GM23338 (cell line): ENCODE data around the gene GGT7. TPM values are rescaled to one million over a fixed set of nuclear protein-coding genes. Genes with fewer than 3 reads are reported as not detected.

ENCODE experiments used
- ATAC-seq: fragments of 200-7000 bp; cut with Tn5 transposase; 3 replicates; pipeline ENCODE4 v1.9.1; 2020
- DNase-seq: peaks from one replicate; pipeline ENCODE4 v3.0.0-alpha.2; 2015; ENCODE audit warnings: low spot score
- H2AFZ ChIP-seq: fragments of 200-600 bp; sonication (generic); 2 replicates; pipeline ENCODE4 v1.8.0; 2016; ENCODE audit warnings: antibody characterized with exemption, mild to moderate bottlenecking, moderate library complexity
- H3F3A ChIP-seq: fragments of 200-600 bp; sonication (generic); replicated peaks from 2 replicates; pipeline ENCODE4 v1.8.0; 2017; ENCODE audit warnings: antibody characterized with exemption, mixed run types, low read depth
- H3K27ac ChIP-seq: fragments of 200-600 bp; sonication (generic); 2 replicates; pipeline ENCODE4 v1.6.1; 2016; ENCODE audit warnings: low read depth
- H3K27me3 ChIP-seq: fragments of 200-600 bp; sonication (generic); 2 replicates; pipeline ENCODE4 v1.8.0; 2016; ENCODE audit warnings: mild to moderate bottlenecking, mixed run types, moderate library complexity; ENCODE audit not compliant: insufficient read depth
- H3K36me3 ChIP-seq: fragments of 200-600 bp; sonication (generic); 2 replicates; pipeline ENCODE4 v1.8.0; 2016; ENCODE audit warnings: mild to moderate bottlenecking; ENCODE audit not compliant: insufficient read depth
- H3K4me1 ChIP-seq: fragments of 200-600 bp; sonication (generic); 2 replicates; pipeline ENCODE4 v1.8.0; 2016; ENCODE audit warnings: mild to moderate bottlenecking, moderate library complexity; ENCODE audit not compliant: insufficient read depth
- H3K4me2 ChIP-seq: fragments of 200-600 bp; sonication (generic); 2 replicates; pipeline ENCODE4 v1.7.1; 2017; ENCODE audit warnings: mixed run types
- H3K4me3 ChIP-seq: fragments of 200-600 bp; sonication (generic); 2 replicates; pipeline ENCODE4 v1.6.1; 2016; ENCODE audit warnings: mixed run types
- H3K79me2 ChIP-seq: fragments of 200-600 bp; sonication (generic); replicated peaks from 2 replicates; pipeline ENCODE4 v1.8.0; 2017; ENCODE audit warnings: mild to moderate bottlenecking; ENCODE audit not compliant: insufficient read depth
- H3K9me2 ChIP-seq: fragments of 200-600 bp; sonication (generic); 2 replicates; pipeline ENCODE4 v1.8.0; 2017; ENCODE audit not compliant: insufficient read depth
- H4K20me1 ChIP-seq: fragments of 200-600 bp; sonication (generic); replicated peaks from 2 replicates; pipeline ENCODE4 v1.8.0; 2017; ENCODE audit warnings: mild to moderate bottlenecking; ENCODE audit not compliant: insufficient read depth
- H3K27ac Mint-ChIP-seq: 2 replicates; pipeline ENCODE4 v1.8.0; 2020; ENCODE audit warnings: inconsistent platforms, mild to moderate bottlenecking, moderate library complexity, mixed read lengths
- H3K27me3 Mint-ChIP-seq: 3 replicates; pipeline ENCODE4 v1.8.0; 2022; ENCODE audit warnings: low read depth, mild to moderate bottlenecking, moderate library complexity, mixed read lengths, inconsistent platforms; ENCODE audit not compliant: insufficient read depth, poor library complexity
- H3K36me3 Mint-ChIP-seq: 3 replicates; pipeline ENCODE4 v1.8.0; 2021; ENCODE audit warnings: low read depth, mild to moderate bottlenecking, inconsistent platforms, moderate library complexity, mixed read lengths
- H3K4me1 Mint-ChIP-seq: 3 replicates; pipeline ENCODE4 v1.8.0; 2020; ENCODE audit warnings: mild to moderate bottlenecking, inconsistent platforms, mixed read lengths
- H3K4me3 Mint-ChIP-seq: 3 replicates; pipeline ENCODE4 v1.8.0; 2021; ENCODE audit warnings: moderate library complexity, mild to moderate bottlenecking, inconsistent platforms, mixed read lengths
- H3K9me3 Mint-ChIP-seq: 3 replicates; pipeline ENCODE4 v1.8.0; 2020; ENCODE audit warnings: moderate library complexity, mild to moderate bottlenecking, inconsistent platforms, mixed read lengths
- CREB1 ChIP-seq: fragments of 250-450 bp; sonication (Bioruptor Pico); IDR thresholded peaks from 2 replicates; pipeline ENCODE4 v1.5.0; 2020; ENCODE audit warnings: low read depth, mild to moderate bottlenecking, moderate library complexity
- ETS1 ChIP-seq: IDR thresholded peaks from 2 replicates; pipeline ENCODE4 v1.6.1; 2016; ENCODE audit warnings: antibody characterized with exemption
- EZH2 ChIP-seq: fragments of 200-600 bp; sonication (generic); IDR thresholded peaks from one replicate; pipeline ENCODE4 v1.8.0; 2017; ENCODE audit warnings: antibody characterized with exemption, mild to moderate bottlenecking, low read depth; ENCODE audit not compliant: unreplicated experiment
- EZH2phosphoT487 ChIP-seq: fragments of 200-600 bp; sonication (generic); IDR thresholded peaks from one replicate; pipeline ENCODE4 v1.8.1; 2018; ENCODE audit warnings: antibody characterized with exemption; ENCODE audit not compliant: unreplicated experiment
- JUNB ChIP-seq: IDR thresholded peaks from one replicate; pipeline ENCODE4 v1.6.1; 2016; ENCODE audit warnings: antibody characterized with exemption; ENCODE audit not compliant: unreplicated experiment
- NANOG ChIP-seq: IDR thresholded peaks from 2 replicates; pipeline ENCODE4 v1.6.1; 2016; ENCODE audit warnings: antibody characterized with exemption, borderline replicate concordance
- POLR2AphosphoS5 ChIP-seq: IDR thresholded peaks from 2 replicates; pipeline ENCODE4 v1.6.1; 2016; ENCODE audit warnings: antibody characterized with exemption, low read depth
- STAT1 ChIP-seq: IDR thresholded peaks from one replicate; pipeline ENCODE4 v1.6.1; 2016; ENCODE audit warnings: antibody characterized with exemption; ENCODE audit not compliant: unreplicated experiment
- ZNF114 ChIP-seq: fragments of 250-450 bp; sonication (Bioruptor Pico); IDR thresholded peaks from 2 replicates; pipeline ENCODE4 v1.5.0; 2020; ENCODE audit warnings: mild to moderate bottlenecking, moderate library complexity
- ZNF331 ChIP-seq: fragments of 250-450 bp; sonication (Bioruptor Pico); IDR thresholded peaks from 2 replicates; pipeline ENCODE4 v1.5.0; 2020; ENCODE audit warnings: low read depth, mild to moderate bottlenecking, moderate library complexity
- ZNF462 ChIP-seq: fragments of 250-450 bp; sonication (Bioruptor Pico); IDR thresholded peaks from 2 replicates; pipeline ENCODE4 v1.5.0; 2020; ENCODE audit warnings: mild to moderate bottlenecking, moderate library complexity
- polyA plus RNA-seq: library from polyadenylated mRNA; unstranded; fragments of >200 nt; fragmentation: Nextera tagmentation; extraction: Ambion mirVana; gene quantifications from 2 replicates; pipeline ENCODE4 v1.2.1, GENCODE V29; 2016
- total RNA-seq: library from RNA; depleted of rRNA; stranded (reverse); fragments of >200 nt; shearing (Covaris generic); gene quantifications from 2 replicates; pipeline ENCODE4 v1.2.3, GENCODE V29; 2014
- TF ChIP-seq, protein P1 (sequence below), 2 experiments: fragments of 200-600 bp in 1 of 2; sonication (generic) in 1 of 2; conservative IDR thresholded peaks; 2 replicates each; pipeline versions ENCODE4 v1.5.1 to v1.6.1; 2016 to 2017; ENCODE audit warnings: antibody characterized with exemption in 2 of 2, low read depth in 2 of 2, mild to moderate bottlenecking in 2 of 2, moderate library complexity in 1 of 2

GGT7 gene
- total and polyA plus RNA-seq, 2 experiments from 2014 or later = 23.6 to 24.6 TPM

GRCh38 chr20:34817072-34817471 is 55.6 kb downstream of the GGT7 start (continued):
- no peak for TF ChIP-seq ETS1
- no peak for TF ChIP-seq ZNF114 (CRISPR knock-in tag)
- TF ChIP-seq POLR2AphosphoS5 = no peak
- no peak for TF ChIP-seq JUNB
- TF ChIP-seq STAT1 = no peak

GRCh38 chr20:34815636-34816035 is 57.0 kb downstream of the GGT7 start:
- Histone ChIP-seq H3K9me2 (no peaks in the 10 kb centered on the region), H3K27ac (no peak overlapping the region), H3K36me3 (no peaks in the 10 kb centered on the region), H3K4me1 (peaks cover 6% of the 10 kb centered on the region; the same call in 1 of the 2 replicates), H4K20me1 (no peaks in the 10 kb centered on the region; the same call in 1 of the 2 replicates), H3K4me2 (no peak overlapping the region), H2AFZ (no peak overlapping the region), H3K4me3 (no peak overlapping the region), H3F3A (no peaks in the 10 kb centered on the region), H3K79me2 (peaks cover 16% of the 10 kb centered on the region), H3K27me3 (no peaks in the 10 kb centered on the region)
- DNase-seq (no peak), ATAC-seq (no peak)
- Mint-ChIP-seq H3K27ac (no peak overlapping the region; the same call in 1 of the 2 replicates), H3K36me3 (no peaks in the 10 kb centered on the region), H3K27me3 (no peaks in the 10 kb centered on the region), H3K4me1 (peaks cover 11% of the 10 kb centered on the region), H3K4me3 (no peak overlapping the region), H3K9me3 (no peaks in the 10 kb centered on the region)
- TF ChIP-seq NANOG = no peak
- TF ChIP-seq ZNF462 (CRISPR knock-in tag) = no peak
- TF ChIP-seq ZNF114 (CRISPR knock-in tag) = no peak
- TF ChIP-seq, protein P1, sequence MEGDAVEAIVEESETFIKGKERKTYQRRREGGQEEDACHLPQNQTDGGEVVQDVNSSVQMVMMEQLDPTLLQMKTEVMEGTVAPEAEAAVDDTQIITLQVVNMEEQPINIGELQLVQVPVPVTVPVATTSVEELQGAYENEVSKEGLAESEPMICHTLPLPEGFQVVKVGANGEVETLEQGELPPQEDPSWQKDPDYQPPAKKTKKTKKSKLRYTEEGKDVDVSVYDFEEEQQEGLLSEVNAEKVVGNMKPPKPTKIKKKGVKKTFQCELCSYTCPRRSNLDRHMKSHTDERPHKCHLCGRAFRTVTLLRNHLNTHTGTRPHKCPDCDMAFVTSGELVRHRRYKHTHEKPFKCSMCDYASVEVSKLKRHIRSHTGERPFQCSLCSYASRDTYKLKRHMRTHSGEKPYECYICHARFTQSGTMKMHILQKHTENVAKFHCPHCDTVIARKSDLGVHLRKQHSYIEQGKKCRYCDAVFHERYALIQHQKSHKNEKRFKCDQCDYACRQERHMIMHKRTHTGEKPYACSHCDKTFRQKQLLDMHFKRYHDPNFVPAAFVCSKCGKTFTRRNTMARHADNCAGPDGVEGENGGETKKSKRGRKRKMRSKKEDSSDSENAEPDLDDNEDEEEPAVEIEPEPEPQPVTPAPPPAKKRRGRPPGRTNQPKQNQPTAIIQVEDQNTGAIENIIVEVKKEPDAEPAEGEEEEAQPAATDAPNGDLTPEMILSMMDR (conservative IDR thresholded peaks at IDR 0.05; ENCODE audit: low read depth in 2 of 2) = no peak
- no peak for TF ChIP-seq CREB1 (CRISPR knock-in tag)
- TF ChIP-seq EZH2 = no peak
- no peak for TF ChIP-seq ETS1
- TF ChIP-seq STAT1 = no peak
- TF ChIP-seq JUNB = no peak
- TF ChIP-seq POLR2AphosphoS5 = no peak
- TF ChIP-seq EZH2phosphoT487 = no peak
- no peak for TF ChIP-seq ZNF331 (CRISPR knock-in tag)
